Fibroblast of lung (primary cell): ENCODE results near the gene HMCN2.

ENCODE experiments used
- EZH2 ChIP-seq: IDR thresholded peaks from 2 replicates; pipeline ENCODE4 v1.5.1; 2012; ENCODE audit warnings: low read length, control low read depth, mild to moderate bottlenecking; ENCODE audit errors: missing control alignments
- TF ChIP-seq, protein P1 (sequence below), 2 donors: IDR thresholded peaks in 1 of 2; conservative IDR thresholded peaks in 1 of 2; 1 replicate in 1 of 2; 2 replicates in 1 of 2; pipeline ENCODE4 v1.5.1; 2011 to 2012; ENCODE audit warnings: low read length in 2 of 2, control low read depth in 1 of 2, inconsistent platforms in 1 of 2, low read depth in 1 of 2, mild to moderate bottlenecking in 1 of 2

DNA sequence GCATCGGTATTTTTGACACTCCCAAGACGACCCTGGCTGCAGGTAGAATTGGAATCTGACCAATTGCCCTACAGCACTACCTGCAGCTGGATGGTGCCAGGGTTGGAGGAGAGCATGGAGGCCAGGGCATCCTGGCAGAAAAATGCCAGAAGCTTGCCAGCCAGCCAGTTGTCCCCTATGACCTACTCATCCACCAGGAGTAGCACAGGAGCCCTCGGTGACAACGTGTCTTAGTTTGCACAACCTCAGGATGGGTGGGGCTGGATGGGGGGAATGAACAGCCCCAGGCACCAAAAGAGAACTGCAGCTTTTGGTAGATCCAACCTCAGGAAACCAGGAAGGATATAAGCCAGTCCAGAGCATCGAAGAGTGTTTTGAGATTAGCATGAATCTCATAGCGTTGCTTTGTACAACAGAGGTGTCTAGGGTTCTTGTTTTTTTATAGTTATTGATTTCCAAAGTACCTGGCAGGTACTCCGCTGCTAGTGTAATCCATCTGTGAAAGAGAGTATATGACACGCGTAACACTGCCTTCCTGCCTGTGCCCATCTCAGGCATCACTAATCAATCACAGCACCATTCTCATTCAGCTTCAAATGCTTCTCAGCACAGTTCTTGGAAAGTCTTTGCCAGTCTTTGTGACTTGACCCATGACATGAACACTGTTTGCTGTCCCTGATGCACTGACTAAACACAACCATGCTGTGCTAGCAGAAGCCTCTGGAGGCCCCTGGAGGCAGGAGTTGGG lies 142.5 kb downstream of the HMCN2 start:
- TF ChIP-seq, protein P1, sequence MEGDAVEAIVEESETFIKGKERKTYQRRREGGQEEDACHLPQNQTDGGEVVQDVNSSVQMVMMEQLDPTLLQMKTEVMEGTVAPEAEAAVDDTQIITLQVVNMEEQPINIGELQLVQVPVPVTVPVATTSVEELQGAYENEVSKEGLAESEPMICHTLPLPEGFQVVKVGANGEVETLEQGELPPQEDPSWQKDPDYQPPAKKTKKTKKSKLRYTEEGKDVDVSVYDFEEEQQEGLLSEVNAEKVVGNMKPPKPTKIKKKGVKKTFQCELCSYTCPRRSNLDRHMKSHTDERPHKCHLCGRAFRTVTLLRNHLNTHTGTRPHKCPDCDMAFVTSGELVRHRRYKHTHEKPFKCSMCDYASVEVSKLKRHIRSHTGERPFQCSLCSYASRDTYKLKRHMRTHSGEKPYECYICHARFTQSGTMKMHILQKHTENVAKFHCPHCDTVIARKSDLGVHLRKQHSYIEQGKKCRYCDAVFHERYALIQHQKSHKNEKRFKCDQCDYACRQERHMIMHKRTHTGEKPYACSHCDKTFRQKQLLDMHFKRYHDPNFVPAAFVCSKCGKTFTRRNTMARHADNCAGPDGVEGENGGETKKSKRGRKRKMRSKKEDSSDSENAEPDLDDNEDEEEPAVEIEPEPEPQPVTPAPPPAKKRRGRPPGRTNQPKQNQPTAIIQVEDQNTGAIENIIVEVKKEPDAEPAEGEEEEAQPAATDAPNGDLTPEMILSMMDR (conservative IDR thresholded peaks at IDR 0.05 in 1 of 2, IDR thresholded peaks at IDR 0.05 in 1 of 2; ENCODE audit: low read depth in 1 of 2, low read length in 2 of 2) = no peak
- no peak for TF ChIP-seq EZH2
